ENCODE measurements around the gene CPM.

CPM gene

DNA sequence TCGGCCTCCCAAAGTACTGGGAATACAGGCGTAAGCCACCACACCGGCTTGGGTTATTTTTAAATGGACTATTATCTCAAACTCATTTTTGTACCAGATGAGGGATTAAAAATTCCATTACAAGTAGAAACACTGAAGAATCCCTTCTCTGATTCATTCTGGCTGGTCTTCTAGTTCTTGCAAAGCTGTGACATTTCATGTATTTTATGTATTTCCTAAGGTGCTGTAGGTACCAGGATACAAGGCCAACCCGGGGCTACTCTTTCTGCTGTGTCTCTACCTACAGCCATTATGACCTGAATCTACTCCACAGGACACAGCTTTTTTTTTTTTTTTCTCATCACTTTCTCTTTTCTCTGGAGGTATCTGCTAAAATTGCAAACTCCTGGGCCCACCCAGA lies 24.9 kb downstream of the CPM start:
- no peak overlapping the region for H3K4me3 ChIP-seq (ENCODE audit: low read depth, low read length)

DNA sequence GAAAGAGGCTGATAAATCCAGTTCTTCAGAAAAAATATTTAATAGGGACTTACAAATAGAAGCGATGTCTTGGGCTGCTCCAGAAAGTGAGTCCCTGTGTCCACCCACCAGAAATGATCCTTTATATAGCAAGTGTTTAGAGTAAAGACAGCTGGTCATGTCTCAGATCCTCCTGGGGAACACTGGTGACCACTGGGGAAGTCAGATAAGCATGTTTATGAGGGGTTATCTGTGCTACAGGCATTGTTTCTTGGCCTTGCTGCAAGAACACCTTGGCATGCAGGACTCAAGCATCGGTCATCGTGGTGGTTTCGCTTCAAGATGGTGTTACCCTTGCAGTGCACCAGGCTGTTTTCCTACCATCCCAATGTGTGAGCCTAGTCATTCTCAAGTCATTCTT lies 27.2 kb downstream of the CPM start:
- no peak overlapping the region for H3K4me3 ChIP-seq (ENCODE audit: low read depth, low read length)

DNA sequence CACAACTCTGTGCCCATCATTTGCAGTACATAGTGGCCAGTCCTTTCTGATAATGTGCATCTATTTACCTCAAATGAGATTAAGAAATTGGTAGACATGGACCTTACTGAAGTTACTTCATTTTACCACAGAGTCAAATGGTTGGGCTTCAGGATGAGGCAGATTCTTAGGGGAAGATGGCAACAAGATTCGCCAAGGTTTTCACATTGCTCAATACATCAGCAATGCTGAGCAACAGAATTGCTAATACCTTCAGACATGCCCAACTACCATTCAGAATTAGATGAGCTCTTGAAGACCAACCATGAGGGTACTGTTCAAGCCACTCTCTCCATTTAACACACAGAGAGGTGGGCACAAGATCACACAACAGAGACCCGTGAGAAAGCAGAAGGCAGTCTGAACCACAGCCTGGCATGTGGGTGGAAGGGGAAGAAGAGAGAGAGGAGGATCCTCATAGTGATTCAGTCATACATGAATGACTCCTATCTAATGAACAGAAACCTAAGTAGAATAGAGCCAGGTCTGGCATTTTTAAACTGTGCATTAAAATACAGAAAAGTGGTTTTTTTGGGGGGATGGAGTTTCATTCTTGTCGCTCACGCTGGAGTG lies 28.5 kb downstream of the CPM start:
- no peak overlapping the region for H3K4me3 ChIP-seq (ENCODE audit: low read depth, low read length)

DNA sequence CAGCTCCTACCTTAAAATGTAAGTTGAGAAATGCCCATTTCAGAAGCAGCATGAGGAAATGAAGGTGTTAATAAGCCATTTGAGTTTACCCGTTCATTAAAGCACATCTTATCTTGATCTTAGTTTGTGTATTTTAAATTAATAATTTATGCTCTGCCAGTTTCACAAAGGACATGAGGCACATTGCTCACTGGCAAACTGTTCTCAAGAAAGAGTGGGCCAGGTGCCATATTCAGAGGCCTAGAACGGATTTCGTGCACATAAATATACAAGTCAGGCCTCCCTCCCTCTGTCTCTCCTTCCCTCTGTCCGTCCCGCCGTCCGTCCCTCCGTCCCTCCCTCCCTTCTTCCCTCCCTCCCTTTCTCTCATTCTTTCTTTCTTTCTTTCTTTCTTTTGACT lies 29.5 kb downstream of the CPM start:
- no peak overlapping the region for H3K4me3 ChIP-seq (ENCODE audit: low read depth, low read length)

DNA sequence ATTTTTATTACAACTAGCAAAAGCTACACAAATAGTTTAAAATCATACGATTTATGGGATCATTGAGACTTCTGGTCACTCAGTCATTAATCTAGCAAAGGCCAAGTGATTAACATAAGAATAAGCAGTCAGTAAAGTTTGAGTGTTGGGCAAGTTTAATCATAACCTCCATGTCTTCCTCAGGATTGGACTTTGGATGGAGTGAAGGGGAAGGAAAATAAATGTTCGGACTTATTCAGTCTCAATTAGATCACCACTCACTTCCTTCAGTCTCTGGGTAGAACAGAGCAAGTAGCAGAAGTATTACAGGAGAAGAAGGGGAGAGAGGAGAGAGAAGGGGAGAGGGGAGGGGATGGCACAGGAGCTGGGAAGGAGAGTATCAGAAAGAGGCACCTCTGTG lies 31.4 kb downstream of the CPM start:
- H3K4me3 ChIP-seq (ENCODE audit: low read depth, low read length) = no peak overlapping the region

DNA sequence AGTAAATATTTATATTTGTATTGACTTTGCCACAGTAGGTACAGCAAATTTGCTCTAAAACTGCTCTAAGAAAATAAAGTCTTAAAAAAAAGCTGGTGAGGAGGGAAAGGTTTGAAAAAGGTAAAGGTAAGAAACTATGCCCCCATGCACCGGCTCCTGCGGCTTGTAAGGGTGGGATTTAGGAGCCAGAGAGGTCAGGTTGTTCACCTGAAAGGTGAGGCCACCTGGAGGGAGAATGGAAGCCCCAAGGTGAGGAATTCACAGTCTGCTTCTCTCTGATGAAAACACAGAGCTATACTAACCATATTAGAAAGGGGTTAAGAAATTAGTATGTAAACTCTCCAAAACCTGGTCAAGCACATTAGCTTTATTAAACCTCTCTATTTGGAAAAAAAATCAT lies 31.8 kb downstream of the CPM start:
- H3K4me3 ChIP-seq (ENCODE audit: low read depth, low read length) = no peak overlapping the region

DNA sequence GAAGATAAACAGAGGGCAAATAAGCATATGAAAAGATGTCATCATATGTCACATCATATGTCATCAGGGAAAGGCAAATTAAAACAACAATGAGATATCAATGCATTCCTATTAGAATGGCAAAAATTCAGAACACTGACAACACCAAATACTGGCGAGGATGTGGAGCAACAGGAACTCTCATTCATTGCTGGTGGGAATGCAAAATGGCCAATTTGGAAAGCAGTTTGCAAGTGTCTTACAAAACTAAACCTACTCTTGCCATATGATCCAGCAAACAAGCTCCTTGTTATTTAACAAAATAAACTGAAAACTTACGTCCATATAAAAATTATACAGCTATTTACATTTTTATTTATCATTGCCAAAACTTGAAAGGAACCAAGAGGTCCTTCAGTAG lies 32.7 kb downstream of the CPM start:
- H3K4me3 ChIP-seq (ENCODE audit: low read depth, low read length) = no peak overlapping the region

DNA sequence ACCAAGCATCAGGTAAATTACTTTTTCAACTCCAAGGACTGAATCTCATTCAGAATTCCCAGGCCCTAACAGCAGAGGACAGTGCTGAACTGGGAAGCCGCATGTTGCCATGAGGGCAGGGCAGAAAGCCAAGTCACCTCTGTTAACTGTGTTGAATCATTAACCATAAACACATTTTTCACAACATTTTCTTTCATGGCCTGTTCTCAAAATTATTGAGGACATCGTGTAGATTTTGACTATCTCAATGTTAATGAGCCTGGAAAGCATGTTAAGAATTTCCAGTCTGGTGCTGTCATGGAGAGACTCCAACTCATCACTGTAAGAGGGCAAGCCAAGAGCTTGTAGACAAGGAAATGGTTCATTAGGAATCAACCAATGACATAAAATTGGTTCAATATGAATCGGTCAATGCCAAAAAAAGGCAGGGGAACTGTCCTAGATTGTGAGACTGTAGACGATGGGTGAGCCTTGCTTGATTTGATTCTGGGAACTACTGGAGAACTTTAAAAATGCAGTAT lies 33.7 kb downstream of the CPM start:
- H3K4me3 ChIP-seq (ENCODE audit: low read depth, low read length) = no peak overlapping the region

DNA sequence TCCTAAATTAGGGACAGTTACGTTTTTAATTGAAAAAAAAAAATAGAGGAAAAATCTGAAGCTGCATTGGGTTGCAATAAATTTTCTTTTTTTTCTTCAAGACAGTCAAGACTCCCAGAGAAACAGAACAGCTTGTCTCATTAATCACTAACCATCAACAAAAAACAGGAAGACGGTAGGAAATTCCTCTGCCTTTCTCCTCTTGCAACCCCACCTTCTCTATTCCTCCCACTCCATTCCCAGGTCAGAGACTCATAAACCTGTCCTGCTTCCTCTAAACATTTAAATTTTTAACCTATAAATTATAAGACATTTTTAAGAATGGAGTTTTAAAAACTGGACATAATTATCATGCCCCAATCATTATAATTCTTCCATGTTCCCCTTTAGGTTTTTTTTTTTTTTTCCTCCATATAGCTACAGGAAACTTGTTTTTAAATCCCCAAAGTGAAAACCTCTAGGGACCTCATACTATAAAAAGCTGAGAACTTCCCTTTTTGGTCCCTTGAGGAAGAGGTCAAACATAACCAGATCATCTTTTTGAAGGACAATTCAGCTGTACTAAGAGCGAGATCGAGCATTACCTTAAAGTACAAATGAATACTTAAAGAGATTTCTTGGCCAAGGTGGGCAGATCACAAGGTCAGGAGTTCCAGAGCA lies 36.0 kb downstream of the CPM start:
- no peak overlapping the region for H3K4me3 ChIP-seq (ENCODE audit: low read depth, low read length)

DNA sequence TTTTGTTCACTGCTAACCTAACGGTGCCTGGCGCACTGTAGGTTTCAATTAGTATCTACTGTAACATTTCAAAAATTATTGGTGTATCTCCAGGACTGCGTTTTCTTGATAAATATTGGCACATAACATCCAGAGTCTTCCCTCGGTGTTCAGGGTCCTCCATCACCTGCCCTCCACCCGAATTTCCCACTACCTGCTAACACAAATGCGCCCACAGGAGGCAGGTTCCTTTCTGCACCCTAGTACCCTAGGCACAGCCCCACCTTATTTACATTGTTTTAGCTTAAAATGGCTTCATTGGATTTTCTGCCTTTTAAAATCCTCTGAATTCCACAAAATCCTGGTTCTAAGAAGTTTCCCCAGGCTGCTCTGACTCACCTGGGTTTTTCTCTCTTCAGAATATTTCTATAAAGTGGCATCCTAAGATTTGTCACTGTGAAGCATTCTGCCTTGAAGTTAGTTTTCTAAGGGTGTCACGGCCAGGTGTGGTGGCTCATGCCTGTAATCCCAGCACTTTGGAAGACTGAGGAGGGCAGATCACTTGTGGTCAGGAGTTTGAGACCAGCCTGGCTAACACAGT lies 38.6 kb downstream of the CPM start:
- H3K4me3 ChIP-seq (ENCODE audit: low read depth, low read length) = no peak overlapping the region

DNA sequence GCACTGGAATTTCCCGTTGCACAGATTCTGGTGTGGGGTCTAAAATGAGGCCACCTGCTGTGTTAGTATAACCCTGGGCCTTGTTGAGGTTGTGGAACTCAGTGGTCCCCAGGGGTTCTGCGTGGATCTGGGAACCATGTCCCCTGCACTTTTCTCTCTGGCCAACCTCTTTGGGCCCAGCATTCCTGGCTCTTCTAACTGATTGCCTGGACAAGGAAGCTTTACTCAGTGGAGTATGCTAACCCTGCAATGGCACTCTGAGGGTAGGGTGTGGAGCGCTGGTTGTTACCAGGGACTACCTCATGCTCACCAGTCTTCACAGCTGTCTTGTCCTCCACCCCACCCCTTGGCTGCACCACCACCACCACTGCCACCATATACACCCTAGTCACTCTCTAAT lies 39.2 kb downstream of the CPM start:
- no peak overlapping the region for H3K4me3 ChIP-seq (ENCODE audit: low read depth, low read length)

DNA sequence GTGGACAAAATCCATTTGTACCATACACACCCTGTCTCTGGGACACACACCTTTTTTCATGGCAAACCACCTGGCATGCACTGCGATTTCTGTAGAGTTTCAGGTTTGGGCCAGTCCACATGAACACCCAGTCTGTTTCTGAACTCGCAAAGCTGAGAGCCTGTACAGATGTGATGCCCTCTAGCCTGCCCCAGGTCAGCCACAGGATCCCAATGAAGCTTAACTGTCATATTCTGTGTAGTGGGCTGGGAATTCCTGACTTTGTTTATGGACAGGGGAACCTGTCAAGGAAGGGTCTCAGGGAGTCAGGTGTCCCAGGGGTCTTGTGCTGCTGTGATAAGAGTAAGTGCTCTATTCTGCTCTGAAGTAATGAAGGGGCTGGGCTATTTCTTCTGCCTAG lies 39.8 kb downstream of the CPM start:
- H3K4me3 ChIP-seq (ENCODE audit: low read depth, low read length) = no peak overlapping the region

DNA sequence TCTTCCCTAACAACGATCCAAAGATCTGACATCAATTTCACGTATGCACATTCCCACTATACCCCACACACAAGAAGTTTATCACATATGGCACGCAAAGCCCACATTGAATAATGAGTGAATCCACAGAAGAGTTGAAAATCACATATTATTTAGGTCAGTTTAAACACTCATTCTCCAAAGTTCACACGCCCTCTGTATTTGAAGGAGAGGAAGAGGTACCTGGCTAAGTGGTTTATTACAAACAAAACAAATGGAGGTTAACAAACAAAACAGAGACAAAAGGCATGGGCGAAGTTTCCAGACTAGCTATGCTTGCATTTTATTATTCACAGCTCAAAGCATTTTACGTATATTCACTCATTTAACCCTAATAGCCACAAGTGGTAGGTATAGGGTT lies 41.8 kb downstream of the CPM start:
- no peak overlapping the region for H3K4me3 ChIP-seq (ENCODE audit: low read depth, low read length)

DNA sequence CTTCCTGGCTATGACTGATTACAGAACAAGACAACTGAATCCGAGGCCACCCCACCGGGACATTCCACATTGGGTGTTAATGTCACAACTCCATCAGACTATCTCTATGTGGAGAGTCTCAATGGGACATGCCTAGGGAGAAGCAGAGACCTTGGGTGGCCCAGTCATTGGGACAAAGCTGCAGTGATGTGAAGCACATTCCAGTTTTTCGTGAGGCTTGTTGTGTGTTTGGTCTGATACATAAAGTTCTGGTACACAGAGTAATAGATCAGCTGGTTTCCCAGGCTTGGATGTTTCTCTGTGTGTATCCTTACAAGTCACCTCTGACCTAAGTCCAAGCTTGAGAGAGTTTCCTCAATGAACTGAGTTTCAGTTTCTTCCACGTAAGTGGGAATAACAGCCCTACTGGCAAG lies 42.3 kb downstream of the CPM start:
- no peak overlapping the region for H3K4me3 ChIP-seq (ENCODE audit: low read depth, low read length)

DNA sequence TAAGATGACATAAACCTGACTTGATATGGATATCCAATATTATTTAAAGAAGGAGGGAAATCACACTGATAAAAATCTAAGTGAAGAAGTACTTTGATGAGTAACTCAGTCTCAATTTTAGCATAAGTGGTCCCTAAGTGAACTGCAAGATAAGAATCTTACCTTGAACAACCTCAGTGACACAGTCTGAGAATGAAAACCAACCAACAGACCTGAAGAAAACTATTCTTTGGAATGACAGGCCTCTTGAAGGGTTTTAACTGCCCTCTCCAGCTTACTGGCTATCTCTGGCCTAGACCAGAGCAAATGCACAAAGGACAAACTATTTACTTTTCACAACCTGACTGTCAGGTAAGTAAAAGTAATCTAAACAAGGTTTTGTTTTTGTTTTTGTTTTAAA lies 44.7 kb downstream of the CPM start:
- no peak overlapping the region for H3K4me3 ChIP-seq (ENCODE audit: low read depth, low read length)

DNA sequence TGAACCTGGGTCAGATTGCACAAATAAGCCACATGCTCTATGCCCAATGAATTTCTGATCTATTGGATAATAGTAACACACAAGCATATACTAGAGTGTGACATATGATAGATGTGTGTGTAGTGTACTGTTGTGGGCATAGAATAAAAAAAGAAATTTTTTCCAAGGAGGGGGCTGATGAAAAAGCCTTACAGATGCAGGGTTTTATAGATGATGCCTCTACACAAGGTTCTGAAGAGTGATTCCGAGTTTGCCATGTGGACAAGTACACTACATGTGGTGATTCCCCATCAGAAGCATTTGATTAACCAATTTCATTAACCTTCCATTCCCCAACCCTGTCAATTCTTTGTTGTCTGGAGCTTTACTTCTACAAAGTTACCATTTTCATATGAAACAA lies 45.3 kb downstream of the CPM start:
- H3K4me3 ChIP-seq (ENCODE audit: low read depth, low read length) = no peak overlapping the region

DNA sequence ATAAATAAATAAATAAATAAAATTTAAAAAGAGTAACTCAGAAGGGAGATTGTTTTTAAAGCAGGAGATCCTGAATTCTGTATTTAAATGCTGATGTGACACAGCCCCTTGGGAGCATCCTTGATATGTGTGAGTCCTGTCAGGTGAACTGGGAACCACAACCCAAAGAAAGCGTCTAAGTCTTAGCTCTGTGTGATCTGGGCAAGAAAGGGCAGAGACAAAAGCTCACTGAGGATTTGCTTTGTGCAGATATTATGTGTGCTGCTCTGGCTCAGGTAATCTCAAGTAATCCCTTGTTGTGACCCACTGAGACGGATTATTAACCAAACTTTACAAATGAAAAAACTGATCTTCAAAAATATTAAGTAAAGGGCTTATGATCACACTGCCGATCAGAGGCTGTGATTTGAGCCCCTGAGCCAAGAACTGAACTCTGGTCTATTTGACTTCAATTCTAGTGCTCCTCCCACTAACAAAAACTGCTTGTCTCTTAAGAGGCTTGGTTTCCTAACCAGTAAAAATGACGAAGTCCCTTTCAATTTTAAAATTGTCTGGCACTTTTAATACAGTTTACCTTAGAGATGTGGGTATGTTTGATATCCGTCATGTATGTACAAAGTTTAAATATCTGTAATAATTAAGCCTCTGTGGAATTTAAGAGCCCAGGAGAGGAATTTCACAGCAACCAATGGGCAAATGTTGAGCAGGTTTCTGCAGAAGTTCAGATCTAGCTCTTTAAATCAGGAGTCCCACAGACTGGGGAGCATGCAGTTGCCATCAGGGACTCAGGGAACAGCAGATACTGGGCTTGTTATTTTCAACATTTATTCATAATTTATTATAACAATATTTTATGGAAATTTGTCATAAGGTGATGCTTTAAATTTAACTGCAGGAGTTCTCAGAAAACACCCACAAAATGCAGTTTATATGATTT lies 46.1 kb downstream of the CPM start:
- H3K4me3 ChIP-seq (ENCODE audit: low read depth, low read length) = no peak overlapping the region

DNA sequence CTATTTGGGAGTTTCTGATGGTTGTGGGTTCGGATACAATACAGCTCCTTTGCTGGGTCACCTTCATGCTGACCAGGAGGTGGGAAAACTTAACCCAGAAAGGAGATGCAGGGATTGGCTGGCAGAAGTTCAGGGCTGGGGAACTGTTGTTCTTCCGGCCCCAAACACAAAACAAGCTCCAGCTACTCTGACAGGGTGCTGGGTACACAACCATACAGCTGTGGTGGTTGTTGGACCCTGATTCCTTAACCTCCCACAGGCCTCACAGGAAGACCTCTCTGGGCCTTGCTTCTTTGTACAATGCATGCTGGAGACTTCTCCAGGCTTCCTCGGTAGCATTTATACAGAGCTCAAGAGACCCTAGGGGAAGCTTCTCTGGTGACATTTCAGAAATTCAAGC lies 47.6 kb downstream of the CPM start:
- no peak overlapping the region for H3K4me3 ChIP-seq (ENCODE audit: low read depth, low read length)

DNA sequence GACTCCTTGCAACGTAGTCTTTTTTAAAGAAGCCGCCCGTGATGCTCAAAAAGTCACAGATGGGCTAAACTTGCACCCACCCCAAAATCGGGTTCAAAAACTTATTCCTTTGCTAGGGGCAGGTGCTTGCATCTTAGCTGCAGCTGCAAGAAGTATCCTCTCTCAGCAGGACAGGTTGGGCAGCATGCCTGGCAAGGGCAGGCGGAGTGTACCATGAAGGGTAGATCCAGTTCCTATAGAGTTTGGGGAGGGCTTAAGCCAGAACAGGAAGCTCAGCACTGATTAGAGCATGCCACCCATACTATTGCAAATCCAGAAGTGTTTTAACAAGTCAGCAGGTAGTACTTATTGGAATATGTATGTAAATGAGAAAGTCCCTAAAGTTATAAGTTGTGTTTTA lies 48.7 kb downstream of the CPM start:
- H3K4me3 ChIP-seq (ENCODE audit: low read depth, low read length) = no peak overlapping the region

DNA sequence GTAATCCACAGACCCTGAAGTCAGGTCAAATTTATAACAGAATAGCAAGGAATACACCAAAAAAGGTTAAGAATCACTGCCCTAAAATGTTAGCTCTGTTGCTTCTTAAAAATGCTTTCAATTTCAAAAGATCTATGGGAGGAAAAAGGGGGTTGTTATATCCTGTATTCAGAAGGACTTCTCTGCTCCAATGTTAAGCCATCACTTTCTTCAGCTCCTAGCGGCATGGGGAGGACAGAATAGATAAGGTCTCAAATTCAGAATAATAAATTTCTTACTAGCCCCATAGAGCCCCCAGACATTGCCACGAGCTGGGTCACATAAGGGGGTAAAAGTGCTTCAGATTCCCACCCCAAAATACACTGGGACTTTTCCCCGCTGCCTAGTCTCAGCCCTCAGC lies 49.8 kb downstream of the CPM start:
- no peak overlapping the region for H3K4me3 ChIP-seq (ENCODE audit: low read depth, low read length)

DNA sequence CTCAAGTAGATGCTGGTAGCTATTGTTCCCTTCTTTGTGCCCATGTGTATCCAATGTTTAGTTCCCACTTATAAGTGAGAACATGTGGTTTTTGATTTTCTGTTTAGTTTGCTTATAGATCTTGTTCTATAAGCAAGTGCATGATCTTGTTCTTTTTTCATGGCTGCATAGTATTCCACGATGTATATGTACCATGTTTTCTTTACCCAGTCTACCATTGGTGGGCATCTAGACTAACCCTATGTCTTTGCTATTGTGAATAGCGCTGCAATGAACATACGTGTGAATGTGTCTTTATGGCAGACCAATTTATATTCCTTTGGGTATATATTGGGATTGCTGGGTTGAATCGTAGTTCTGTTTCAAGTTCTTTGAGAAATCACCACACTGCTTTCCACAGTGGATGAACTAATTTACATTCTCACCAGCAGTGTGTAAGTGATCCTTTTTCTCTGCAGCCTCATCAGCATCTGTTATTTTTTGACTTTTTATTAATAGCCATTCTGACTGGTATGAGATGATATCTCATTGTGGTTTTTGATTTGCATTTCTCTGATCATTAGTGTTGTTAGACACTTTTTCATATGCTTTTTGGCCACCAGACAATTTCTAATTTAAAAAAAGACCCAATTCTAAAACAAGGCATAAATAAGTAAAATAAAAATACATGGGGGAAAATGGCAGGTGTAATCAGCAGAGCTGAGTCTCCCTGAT lies 50.6 kb downstream of the CPM start:
- no peak overlapping the region for H3K4me3 ChIP-seq (ENCODE audit: low read depth, low read length)

Data from iPS-11a (cell line).